Measurements from ENCODE around the gene CDK4. TPM values are rescaled to one million over a fixed set of nuclear protein-coding genes. Genes with fewer than 3 reads are reported as not detected.

The CDK4 gene
- total RNA-seq, 4 donors from 2014 or later = 79.1 to 156 (median 99.0) TPM

- Histone ChIP-seq H3K4me3 (peak overlapping the region in 2 of 4 donors; percentile 33 to 37), H3K36me3 (peaks cover 0 to 4% (median 0%) of the 10 kb centered on the region in 3 donors), H3K27me3 (peaks cover 2 to 49% of the 10 kb centered on the region in 2 donors), H3K27ac (no peak overlapping the region), H3K4me1 (peaks cover 0 to 52% (median 30%) of the 10 kb centered on the region in 4 donors), H3K9me3 (no peaks in the 10 kb centered on the region)
- 47 to 50% methylated on average over 1 of the region's 1 CpG for WGBS, 2 donors
- no peak for DNase-seq (ENCODE audit: low spot score in 2 of 2)
- TF ChIP-seq POLR2A (IDR thresholded peaks at IDR 0.05) = no peak
- no peak for TF ChIP-seq EP300 (IDR thresholded peaks at IDR 0.05)
- no peak for TF ChIP-seq CTCF (IDR thresholded peaks at IDR 0.05)
These were observed 10.7 kb downstream of the CDK4 start for GRCh38 chr12:57741413-57741789.

GRCh38 chr12:57740656-57741412 lies 11.3 kb downstream of the CDK4 start:
- no peak for TF ChIP-seq POLR2A (IDR thresholded peaks at IDR 0.05)
- no peak for TF ChIP-seq EP300 (IDR thresholded peaks at IDR 0.05)
- TF ChIP-seq CTCF (IDR thresholded peaks at IDR 0.05) = no peak
- Histone ChIP-seq H3K4me3 (no peak overlapping the region), H3K27ac (no peak overlapping the region), H3K27me3 (peaks cover 4 to 55% of the 10 kb centered on the region in 2 donors), H3K4me1 (peaks cover 0 to 52% (median 34%) of the 10 kb centered on the region in 4 donors), H3K9me3 (no peaks in the 10 kb centered on the region), H3K36me3 (no peaks in the 10 kb centered on the region)
- DNase-seq (ENCODE audit: low spot score in 2 of 2) = no peak
- WGBS, 2 donors = 56 to 73% methylated on average over 5 of the region's 5 CpGs

GRCh38 chr12:57739914-57740538 lies 12.1 kb downstream of the CDK4 start:
- Histone ChIP-seq H3K9me3 (no peaks in the 10 kb centered on the region), H3K36me3 (no peaks in the 10 kb centered on the region), H3K27ac (no peak overlapping the region), H3K4me1 (peaks cover 0 to 54% (median 33%) of the 10 kb centered on the region in 4 donors), H3K27me3 (peaks cover 7 to 63% of the 10 kb centered on the region in 2 donors), H3K4me3 (no peak overlapping the region)
- WGBS, 2 donors = 31 to 41% methylated on average over 10 of the region's 10 CpGs
- no peak for DNase-seq (ENCODE audit: low spot score in 2 of 2)
- TF ChIP-seq CTCF (IDR thresholded peaks at IDR 0.05) (no peak), POLR2A (IDR thresholded peaks at IDR 0.05) (no peak), EP300 (IDR thresholded peaks at IDR 0.05) (no peak)

- peaks cover 0 to 53% (median 33%) of the 10 kb centered on the region in 4 donors for H3K4me1 ChIP-seq
- peaks cover 7 to 69% of the 10 kb centered on the region in 2 donors for H3K27me3 ChIP-seq
- no peak overlapping the region for H3K27ac ChIP-seq
- WGBS, 2 donors = 15 to 30% methylated on average over 7 of the region's 7 CpGs
- no peak for DNase-seq (ENCODE audit: low spot score in 2 of 2)
- no peaks in the 10 kb centered on the region for H3K36me3 ChIP-seq
- no peaks in the 10 kb centered on the region for H3K9me3 ChIP-seq
- no peak for TF ChIP-seq CTCF (IDR thresholded peaks at IDR 0.05)
- no peak for TF ChIP-seq POLR2A (IDR thresholded peaks at IDR 0.05)
- no peak overlapping the region for H3K4me3 ChIP-seq
These were observed 12.7 kb downstream of the CDK4 start for GRCh38 chr12:57739387-57739786.

GRCh38 chr12:57738661-57739237 lies 13.4 kb downstream of the CDK4 start, which contains the start of gene AGAP2:
TSS of gene AGAP2 (minus strand) at chr12:57738742. CDS start at chr12:57738246, 496 bp downstream.
- TF ChIP-seq POLR2A (IDR thresholded peaks at IDR 0.05) (no peak), EP300 (IDR thresholded peaks at IDR 0.05) (no peak), CTCF (IDR thresholded peaks at IDR 0.05) (no peak)
- 13 to 24% methylated on average over 34 to 36 of the region's 36 CpGs for WGBS, 2 donors
- H3K36me3 ChIP-seq = no peaks in the 10 kb centered on the region
- peak within 1 kb of the TSS; percentile 18 to 41 (median 26) for H3K4me3 ChIP-seq
- no peak for DNase-seq (ENCODE audit: low spot score in 2 of 2)
- H3K9me3 ChIP-seq = no peaks in the 10 kb centered on the region
- H3K27me3 ChIP-seq = peaks cover 7 to 76% of the 10 kb centered on the region in 2 donors
- peaks cover 0 to 47% (median 33%) of the 10 kb centered on the region in 4 donors for H3K4me1 ChIP-seq
- H3K27ac ChIP-seq = no peak within 1 kb of the TSS

Measured in tibial nerve (tissue), 4 donors.